ENCODE data around the gene SERPINA4.

SERPINA4 gene

GRCh38 chr14:94559638-94560290 lies 1.5 kb upstream of the SERPINA4 start:
- TF ChIP-seq CTCF (conservative IDR thresholded peaks at IDR 0.05; ENCODE audit: low read depth, low read length), result no peak
- H3K4me3 ChIP-seq (ENCODE audit: low read length), result no peak overlapping the region
- no peak for DNase-seq (ENCODE audit: low read depth)

GRCh38 chr14:94560291-94560665 lies 964 bp upstream of the SERPINA4 start:
- TF ChIP-seq CTCF (conservative IDR thresholded peaks at IDR 0.05; ENCODE audit: low read depth, low read length), result no peak
- no peak overlapping the region for H3K4me3 ChIP-seq (ENCODE audit: low read length)
- no peak for DNase-seq (ENCODE audit: low read depth)

- TF ChIP-seq CTCF (conservative IDR thresholded peaks at IDR 0.05; ENCODE audit: low read depth, low read length), result no peak
- DNase-seq (ENCODE audit: low read depth), result no peak
- H3K4me3 ChIP-seq (ENCODE audit: low read length), result no peak overlapping the region
These were observed 391 bp downstream of the SERPINA4 start for GRCh38 chr14:94561656-94562010.

- no peak for TF ChIP-seq CTCF (conservative IDR thresholded peaks at IDR 0.05; ENCODE audit: low read depth, low read length)
- DNase-seq (ENCODE audit: low read depth), result no peak
- no peak overlapping the region for H3K4me3 ChIP-seq (ENCODE audit: low read length)
These were observed 780 bp downstream of the SERPINA4 start for GRCh38 chr14:94562022-94562421.

GRCh38 chr14:94562941-94563883 lies 2.0 kb downstream of the SERPINA4 start:
- no peak for DNase-seq (ENCODE audit: low read depth)
- no peak for TF ChIP-seq CTCF (conservative IDR thresholded peaks at IDR 0.05; ENCODE audit: low read depth, low read length)

GRCh38 chr14:94564381-94564780 lies 3.1 kb downstream of the SERPINA4 start:
- no peak overlapping the region for H3K4me3 ChIP-seq (ENCODE audit: low read length)
- no peak for TF ChIP-seq CTCF (conservative IDR thresholded peaks at IDR 0.05; ENCODE audit: low read depth, low read length)
- DNase-seq (ENCODE audit: low read depth), result no peak

More at GRCh38 chr14:94562941-94563883, 2.0 kb downstream of the SERPINA4 start:
- H3K4me3 ChIP-seq (ENCODE audit: low read length), result no peak overlapping the region
